Measurements from ENCODE around the gene GSK3B. TPM values are rescaled to one million over a fixed set of nuclear protein-coding genes. Genes with fewer than 3 reads are reported as not detected.

Gene GSK3B
- total RNA-seq, 6 donors from 2014 or later: 41.4 to 84.9 (median 48.0) TPM

DNA sequence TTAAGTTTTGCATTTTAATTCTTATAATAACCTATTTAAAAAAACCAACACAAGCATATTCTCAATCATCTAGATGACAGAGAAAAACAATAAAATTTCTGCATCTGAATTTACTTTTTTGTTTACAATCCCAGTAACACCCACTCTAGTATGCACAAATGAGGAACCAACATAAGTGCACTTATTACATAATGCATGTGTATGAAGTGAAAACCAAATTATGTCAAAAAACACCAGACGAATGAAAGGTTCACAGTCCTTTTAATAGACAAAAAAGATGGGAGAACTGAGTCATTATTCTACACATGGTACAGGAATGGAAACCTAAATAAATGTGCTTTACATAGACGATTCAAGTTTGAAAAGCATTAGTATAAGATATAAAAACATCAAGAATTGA, 220.6 kb downstream of the GSK3B start:
- TF ChIP-seq POLR2A (IDR thresholded peaks at IDR 0.05) (no peak), POLR2AphosphoS5 (IDR thresholded peaks at IDR 0.05) (no peak), EP300 (IDR thresholded peaks at IDR 0.05) (no peak)
- TF ChIP-seq, protein P1, sequence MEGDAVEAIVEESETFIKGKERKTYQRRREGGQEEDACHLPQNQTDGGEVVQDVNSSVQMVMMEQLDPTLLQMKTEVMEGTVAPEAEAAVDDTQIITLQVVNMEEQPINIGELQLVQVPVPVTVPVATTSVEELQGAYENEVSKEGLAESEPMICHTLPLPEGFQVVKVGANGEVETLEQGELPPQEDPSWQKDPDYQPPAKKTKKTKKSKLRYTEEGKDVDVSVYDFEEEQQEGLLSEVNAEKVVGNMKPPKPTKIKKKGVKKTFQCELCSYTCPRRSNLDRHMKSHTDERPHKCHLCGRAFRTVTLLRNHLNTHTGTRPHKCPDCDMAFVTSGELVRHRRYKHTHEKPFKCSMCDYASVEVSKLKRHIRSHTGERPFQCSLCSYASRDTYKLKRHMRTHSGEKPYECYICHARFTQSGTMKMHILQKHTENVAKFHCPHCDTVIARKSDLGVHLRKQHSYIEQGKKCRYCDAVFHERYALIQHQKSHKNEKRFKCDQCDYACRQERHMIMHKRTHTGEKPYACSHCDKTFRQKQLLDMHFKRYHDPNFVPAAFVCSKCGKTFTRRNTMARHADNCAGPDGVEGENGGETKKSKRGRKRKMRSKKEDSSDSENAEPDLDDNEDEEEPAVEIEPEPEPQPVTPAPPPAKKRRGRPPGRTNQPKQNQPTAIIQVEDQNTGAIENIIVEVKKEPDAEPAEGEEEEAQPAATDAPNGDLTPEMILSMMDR (IDR thresholded peaks at IDR 0.05): no peak
- ATAC-seq (ENCODE audit: low FRiP score in 2 of 2) (no peak), DNase-seq (no peak)
- Histone ChIP-seq H3K27ac (no peak overlapping the region), H3K36me3 (peaks cover 0 to 3% (median 0%) of the 10 kb centered on the region in 4 donors), H3K4me3 (no peak overlapping the region), H3K4me1 (peaks cover 0 to 5% (median 0%) of the 10 kb centered on the region in 4 donors), H3K9me3 (no peaks in the 10 kb centered on the region), H3K27me3 (no peaks in the 10 kb centered on the region)
- 69 to 82% methylated on average over 2 of the region's 2 CpGs for WGBS, 2 donors

DNA sequence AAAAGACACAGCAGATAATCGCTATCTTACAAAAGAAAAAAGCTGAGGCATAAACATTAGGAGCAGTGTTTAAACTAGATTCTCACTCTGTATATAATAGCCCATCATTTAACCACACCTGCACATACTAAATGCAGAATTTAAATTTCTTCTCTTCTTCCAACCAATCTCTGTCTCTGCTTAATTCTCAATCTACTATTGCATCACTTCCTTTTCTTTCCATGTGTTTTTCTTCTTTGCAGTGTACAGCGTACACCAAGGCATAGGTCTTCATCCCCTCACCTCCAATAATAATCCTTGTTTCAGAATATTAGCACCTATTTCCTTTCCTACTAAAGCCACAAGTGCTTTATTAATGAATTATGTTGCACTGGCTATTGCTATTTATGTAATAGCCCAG, 221.5 kb downstream of the GSK3B start:
- Histone ChIP-seq H3K27ac (no peak overlapping the region), H3K4me3 (no peak overlapping the region), H3K4me1 (peaks cover 0 to 5% (median 0%) of the 10 kb centered on the region in 4 donors), H3K27me3 (no peaks in the 10 kb centered on the region), H3K36me3 (peaks cover 0 to 3% (median 0%) of the 10 kb centered on the region in 4 donors), H3K9me3 (no peaks in the 10 kb centered on the region)
- 87 to 91% methylated on average over 2 of the region's 2 CpGs for WGBS, 2 donors
- ATAC-seq (ENCODE audit: low FRiP score in 2 of 2) (no peak), DNase-seq (no peak)
- TF ChIP-seq POLR2A (IDR thresholded peaks at IDR 0.05): no peak
- TF ChIP-seq EP300 (IDR thresholded peaks at IDR 0.05): no peak
- TF ChIP-seq, protein P1 (IDR thresholded peaks at IDR 0.05): no peak
- no peak for TF ChIP-seq POLR2AphosphoS5 (IDR thresholded peaks at IDR 0.05)

DNA sequence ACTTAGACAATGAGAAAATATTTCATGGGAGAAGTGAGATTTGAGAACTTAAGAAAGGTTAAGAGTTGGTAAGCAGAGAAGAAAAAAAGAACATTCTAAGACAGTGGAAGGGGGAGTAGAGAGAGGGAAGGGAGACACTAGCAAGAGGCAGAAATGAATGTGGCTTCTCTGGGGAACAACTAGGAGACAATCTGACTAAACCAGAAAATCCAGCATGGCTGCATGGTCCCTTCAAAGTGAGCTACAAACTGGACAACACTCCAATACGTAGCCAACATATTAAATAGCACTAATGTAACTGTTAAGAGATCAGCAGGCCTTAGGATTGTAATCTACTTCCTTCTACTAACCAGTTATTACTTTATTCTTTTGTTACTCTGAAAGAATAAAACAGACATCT, 222.7 kb downstream of the GSK3B start:
- WGBS, 2 donors: 87 to 93% methylated on average over 1 of the region's 1 CpG
- Histone ChIP-seq H3K36me3 (peaks cover 0 to 3% (median 0%) of the 10 kb centered on the region in 4 donors), H3K27ac (no peak overlapping the region), H3K9me3 (no peaks in the 10 kb centered on the region), H3K27me3 (no peaks in the 10 kb centered on the region), H3K4me3 (no peak overlapping the region), H3K4me1 (peaks cover 0 to 5% (median 0%) of the 10 kb centered on the region in 4 donors)
- TF ChIP-seq, protein P1 (IDR thresholded peaks at IDR 0.05): no peak
- no peak for TF ChIP-seq POLR2AphosphoS5 (IDR thresholded peaks at IDR 0.05)
- no peak for TF ChIP-seq EP300 (IDR thresholded peaks at IDR 0.05)
- TF ChIP-seq POLR2A (IDR thresholded peaks at IDR 0.05): no peak
- no peak for ATAC-seq (ENCODE audit: low FRiP score in 2 of 2)
- DNase-seq: no peak

DNA sequence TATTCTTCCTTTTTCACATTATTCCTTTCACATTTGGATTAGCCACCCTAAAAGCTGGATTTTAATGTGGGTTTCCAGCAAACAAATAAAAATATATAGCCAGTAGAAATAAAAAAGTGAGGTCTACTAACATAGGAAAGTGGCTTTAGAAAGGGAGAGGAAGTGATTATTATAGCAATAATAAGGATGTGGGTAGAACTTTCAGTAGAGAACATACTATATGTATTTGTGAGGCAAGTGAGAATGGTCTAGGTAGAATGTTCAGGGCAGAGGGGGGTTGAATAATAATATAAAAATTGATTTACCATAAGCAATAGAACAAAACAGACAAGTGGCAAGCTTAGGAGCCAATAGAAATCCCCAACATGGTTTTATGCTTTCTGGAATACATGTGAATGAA, 223.7 kb downstream of the GSK3B start:
- peaks cover 0 to 3% (median 0%) of the 10 kb centered on the region in 4 donors for H3K36me3 ChIP-seq
- H3K27me3 ChIP-seq: no peaks in the 10 kb centered on the region

DNA sequence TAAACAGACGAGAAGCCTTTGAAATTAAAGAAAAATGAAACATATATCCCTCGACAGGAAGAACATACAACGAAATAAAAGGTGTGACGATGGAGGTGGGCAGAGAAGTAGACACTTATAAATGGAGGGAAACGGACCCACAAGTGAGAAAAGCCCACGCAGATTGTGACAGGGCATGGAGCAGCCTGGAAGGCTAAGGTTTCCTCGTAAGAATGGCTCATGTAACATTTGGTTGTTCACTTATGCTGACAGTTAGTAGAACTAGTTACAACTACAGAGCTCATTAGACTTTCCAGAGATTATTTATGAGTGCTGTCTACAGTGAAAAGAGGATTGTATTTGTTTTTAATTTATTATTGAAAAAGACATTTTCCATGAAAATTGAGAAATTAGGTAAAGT, 229.8 kb downstream of the GSK3B start:
- H3K9me3 ChIP-seq: no peaks in the 10 kb centered on the region
- 94 to 95% methylated on average over 7 of the region's 7 CpGs for WGBS, 2 donors
- TF ChIP-seq POLR2A (IDR thresholded peaks at IDR 0.05) (no peak), POLR2AphosphoS5 (IDR thresholded peaks at IDR 0.05) (no peak), EP300 (IDR thresholded peaks at IDR 0.05) (no peak)
- TF ChIP-seq, protein P1 (IDR thresholded peaks at IDR 0.05): no peak
- H3K27ac ChIP-seq: no peak overlapping the region
- no peak for ATAC-seq (ENCODE audit: low FRiP score in 2 of 2)
- no peaks in the 10 kb centered on the region for H3K27me3 ChIP-seq
- H3K4me3 ChIP-seq: no peak overlapping the region
- DNase-seq: no peak
- H3K4me1 ChIP-seq: no peaks in the 10 kb centered on the region
- H3K36me3 ChIP-seq: peaks cover 7 to 21% (median 9%) of the 10 kb centered on the region in 4 donors

More for the DNA sequence above, 223.7 kb downstream of the GSK3B start:
- no peak for TF ChIP-seq POLR2AphosphoS5 (IDR thresholded peaks at IDR 0.05)
- TF ChIP-seq, protein P1 (IDR thresholded peaks at IDR 0.05): no peak
- TF ChIP-seq EP300 (IDR thresholded peaks at IDR 0.05): no peak
- no peak for TF ChIP-seq POLR2A (IDR thresholded peaks at IDR 0.05)
- DNase-seq: no peak
- no peak overlapping the region for H3K4me3 ChIP-seq
- no peak overlapping the region for H3K27ac ChIP-seq
- no peaks in the 10 kb centered on the region for H3K9me3 ChIP-seq
- ATAC-seq (ENCODE audit: low FRiP score in 2 of 2): no peak
- peaks cover 0 to 5% (median 0%) of the 10 kb centered on the region in 4 donors for H3K4me1 ChIP-seq

Data from upper lobe of left lung (tissue), 6 donors.